Measurements from ENCODE around the gene CD248.

The CD248 gene

GRCh38 chr11:66330931-66331330 lies 14.1 kb upstream of the CD248 start:
- Histone ChIP-seq H3K27me3 (ENCODE audit: control insufficient read depth, insufficient read depth, low read length) (no peaks in the 10 kb centered on the region), H3K4me3 (ENCODE audit: low read depth, low read length) (no peak overlapping the region), H3K9ac (no peak overlapping the region), H3K36me3 (ENCODE audit: control insufficient read depth, insufficient read depth, low read length) (no peaks in the 10 kb centered on the region), H3K27ac (no peak overlapping the region), H2AFZ (no peak overlapping the region), H3K9me3 (ENCODE audit: control insufficient read depth, low read length) (no peaks in the 10 kb centered on the region), H3K79me2 (no peaks in the 10 kb centered on the region), H3K4me2 (ENCODE audit: low read length) (no peak overlapping the region), H3K4me1 (no peaks in the 10 kb centered on the region)
- no peak for TF ChIP-seq CTCF (IDR thresholded peaks at IDR 0.05)

GRCh38 chr11:66329165-66329673 lies 12.4 kb upstream of the CD248 start:
- H3K27me3 ChIP-seq (ENCODE audit: control insufficient read depth, insufficient read depth, low read length), result no peaks in the 10 kb centered on the region
- no peak overlapping the region for H2AFZ ChIP-seq
- no peak overlapping the region for H3K4me2 ChIP-seq (ENCODE audit: low read length)
- no peaks in the 10 kb centered on the region for H3K4me1 ChIP-seq
- no peaks in the 10 kb centered on the region for H3K36me3 ChIP-seq (ENCODE audit: control insufficient read depth, insufficient read depth, low read length)
- no peaks in the 10 kb centered on the region for H3K79me2 ChIP-seq
- no peak overlapping the region for H3K9ac ChIP-seq
- no peak overlapping the region for H3K4me3 ChIP-seq (ENCODE audit: low read depth, low read length)
- no peaks in the 10 kb centered on the region for H3K9me3 ChIP-seq (ENCODE audit: control insufficient read depth, low read length)
- no peak overlapping the region for H3K27ac ChIP-seq
- no peak for TF ChIP-seq CTCF (IDR thresholded peaks at IDR 0.05)

GRCh38 chr11:66328302-66329144 lies 11.7 kb upstream of the CD248 start:
- Histone ChIP-seq H3K4me1 (no peaks in the 10 kb centered on the region), H3K9ac (no peak overlapping the region)

GRCh38 chr11:66328031-66328301 lies 11.1 kb upstream of the CD248 start:
- H2AFZ ChIP-seq, result no peak overlapping the region
- no peak for TF ChIP-seq CTCF (IDR thresholded peaks at IDR 0.05)
- H3K4me3 ChIP-seq (ENCODE audit: low read depth, low read length), result no peak overlapping the region
- no peaks in the 10 kb centered on the region for H3K4me1 ChIP-seq
- H3K36me3 ChIP-seq (ENCODE audit: control insufficient read depth, insufficient read depth, low read length), result no peaks in the 10 kb centered on the region
- no peak overlapping the region for H3K4me2 ChIP-seq (ENCODE audit: low read length)
- H3K9ac ChIP-seq, result no peak overlapping the region
- H3K27ac ChIP-seq, result no peak overlapping the region
- no peaks in the 10 kb centered on the region for H3K27me3 ChIP-seq (ENCODE audit: control insufficient read depth, insufficient read depth, low read length)
- no peaks in the 10 kb centered on the region for H3K9me3 ChIP-seq (ENCODE audit: control insufficient read depth, low read length)
- H3K79me2 ChIP-seq, result no peaks in the 10 kb centered on the region

More at GRCh38 chr11:66328302-66329144, 11.7 kb upstream of the CD248 start:
- TF ChIP-seq CTCF (IDR thresholded peaks at IDR 0.05), result peak; percentile 85
- Histone ChIP-seq H3K36me3 (ENCODE audit: control insufficient read depth, insufficient read depth, low read length) (no peaks in the 10 kb centered on the region), H3K79me2 (no peaks in the 10 kb centered on the region), H3K27me3 (ENCODE audit: control insufficient read depth, insufficient read depth, low read length) (no peaks in the 10 kb centered on the region), H3K9me3 (ENCODE audit: control insufficient read depth, low read length) (no peaks in the 10 kb centered on the region), H3K4me3 (ENCODE audit: low read depth, low read length) (no peak overlapping the region), H2AFZ (peak overlapping the region; percentile 66), H3K27ac (no peak overlapping the region), H3K4me2 (ENCODE audit: low read length) (peak overlapping the region; percentile 38)
